ENCODE measurements around the gene MDN1. TPM values are rescaled to one million over a fixed set of nuclear protein-coding genes. Genes with fewer than 3 reads are reported as not detected.
A peak's percentile ranks its signal among the peaks of the same experiment; 100 is the strongest.

The MDN1 gene
- total and polyA plus RNA-seq, 2 of the 8 experiments (the other 6 are each of a cell fraction or from before 2014, with no cell fraction given) = 53.5 to 179 TPM

DNA sequence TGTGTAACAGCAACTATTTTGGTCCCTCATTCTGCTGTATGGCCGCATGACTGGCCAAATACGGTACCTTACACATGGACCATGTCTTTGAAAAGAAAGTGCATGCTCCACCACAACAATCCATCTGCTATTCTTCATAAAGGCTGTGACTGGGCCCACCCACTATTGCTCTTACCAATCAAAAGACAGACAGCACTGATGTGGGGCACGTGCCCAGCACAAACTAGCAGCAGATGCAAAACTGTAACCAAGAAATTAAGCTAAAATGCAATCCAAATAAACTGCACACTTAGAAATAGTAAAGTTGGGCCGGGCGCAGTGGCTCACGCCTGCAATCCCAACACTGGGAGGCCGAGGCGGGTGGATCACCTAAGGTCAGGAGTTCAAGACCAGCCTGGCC, 20.5 kb downstream of the MDN1 start:
- Histone ChIP-seq H3K27me3 (replicated peaks in 1 of 4; ENCODE audit: control insufficient read depth in 3 of 4, extremely low read depth in 1 of 4, insufficient read depth in 3 of 4, low read length in 3 of 4) (no peaks in the 10 kb centered on the region), H3K4me1 (replicated peaks in 1 of 4; ENCODE audit: control insufficient read depth in 3 of 4, insufficient read depth in 4 of 4, low read length in 3 of 4) (peaks cover 3 to 15% (median 10%) of the 10 kb centered on the region in 4 experiments; a peak in 4 of 7 replicates), H3K36me3 (ENCODE audit: control insufficient read depth in 2 of 4, insufficient read depth in 4 of 4, low read length in 3 of 4) (peaks cover 3 to 34% (median 17%) of the 10 kb centered on the region in 4 experiments; a peak in 6 of 8 replicates), H3K27ac (ENCODE audit: low read depth, low read length) (peak overlapping the region; percentile 63), H3K79me2 (ENCODE audit: control insufficient read depth in 1 of 2, insufficient read depth in 2 of 2, low read length in 2 of 2) (peaks cover 3 to 80% of the 10 kb centered on the region in 2 experiments; a peak in 3 of 4 replicates), H4K5ac (ENCODE audit: insufficient read length, low read depth, low read length) (peak overlapping the region; percentile 28), H3K4me2 (ENCODE audit: insufficient read depth in 1 of 2, low read depth in 2 of 2, low read length in 2 of 2) (0 out of 4 replicates have a peak overlapping the region, but pooled peaks of 1 of the 2 experiments have one; percentile 13), H2AFZ (ENCODE audit: low read length) (no peak overlapping the region), H2BK15ac (ENCODE audit: low read length) (0 out of 2 replicates have a peak overlapping the region, but pooled peaks have one; percentile 67), H2AK5ac (ENCODE audit: low read depth, low read length) (peak overlapping the region; percentile 91; the same call in 1 of the 2 replicates), H3K23me2 (ENCODE audit: low read depth, low read length) (no peaks in the 10 kb centered on the region), H3K9ac (replicated peaks in 1 of 4; ENCODE audit: extremely low read depth in 1 of 4, low read depth in 3 of 4, low read length in 3 of 4) (no peak overlapping the region), H3K56ac (replicated peaks; ENCODE audit: insufficient read length, low read depth, low read length) (no peak overlapping the region), H3K23ac (ENCODE audit: insufficient read length) (no peak overlapping the region), H3K14ac (ENCODE audit: insufficient read length) (no peak overlapping the region), H3K9me3 (ENCODE audit: insufficient read depth in 2 of 2, low read depth in 1 of 2, low read length in 1 of 2) (no peaks in the 10 kb centered on the region), H2BK120ac (replicated peaks; ENCODE audit: low read depth, low read length) (peak overlapping the region; percentile 67), H3K4ac (replicated peaks; ENCODE audit: insufficient read length, low read depth, low read length) (peak overlapping the region; percentile 81), H2BK20ac (ENCODE audit: low read length) (peak overlapping the region; percentile 64; the same call in 1 of the 2 replicates), H3K4me3 (ENCODE audit: extremely low read depth in 1 of 4, insufficient read depth in 2 of 4, low read depth in 3 of 4, low read length in 4 of 4) (no peak overlapping the region), H3K79me1 (ENCODE audit: low read depth, low read length) (peaks cover 4% of the 10 kb centered on the region; the same call in 1 of the 2 replicates), H3K18ac (ENCODE audit: extremely low read depth, low read length) (peak overlapping the region; percentile 40; the same call in 1 of the 2 replicates), H4K91ac (replicated peaks; ENCODE audit: insufficient read length, low read length) (peak overlapping the region; percentile 88), H4K8ac (ENCODE audit: extremely low read depth, insufficient read depth, low read length) (no peak overlapping the region), H2BK12ac (ENCODE audit: low read depth, low read length) (no peak overlapping the region), H2BK5ac (ENCODE audit: low read depth, low read length) (peak overlapping the region; percentile 54; the same call in 1 of the 2 replicates), H4K20me1 (replicated peaks in 1 of 2; ENCODE audit: control insufficient read depth in 1 of 2, insufficient read depth in 2 of 2, low read length in 2 of 2) (peaks cover 0 to 6% of the 10 kb centered on the region in 2 experiments)
- 89% methylated on average over 8 of the region's 8 CpGs; no CpG with 5 or more reads in 1 of the 2 experiments for WGBS, 2 experiments (ENCODE audit: extremely low coverage in 1 of 2, insufficient coverage in 1 of 2, insufficient read length in 1 of 2, insufficient replicate concordance in 2 of 2, low coverage in 1 of 2, low lambda C conversion rate in 2 of 2, missing lambda C conversion rate in 1 of 2)
- DNase-seq (ENCODE audit: low read depth in 1 of 2, low spot score in 2 of 2) = no peak
- no peak for FAIRE-seq
- POLR2A ChIA-PET (ENCODE audit: partially characterized antibody) = interaction anchor here (0.9 to 2.3 kb wide), 6 partner anchors 10 to 161 kb away, joined by 3 to 14 read pairs (median 6); partner anchors contain the start of genes CASP8AP2, LYRM2 and MDN1
- CTCF ChIA-PET (ENCODE audit: partially characterized antibody) = interaction anchor here (0.6 to 0.9 kb wide), 2 partner anchors 89 to 707 kb away, joined by 3 read pairs; no protein-coding TSS in a partner anchor
- TF ChIP-seq TBP (IDR thresholded peaks at IDR 0.05; ENCODE audit: low read depth, low read length) = no peak
- no peak for TF ChIP-seq SIN3A (conservative IDR thresholded peaks at IDR 0.05 in 1 of 2, IDR thresholded peaks at IDR 0.05 in 1 of 2; ENCODE audit: low read depth in 1 of 2, low read length in 2 of 2)
